HepG2 (cell line): Measurements from ENCODE around the gene RNF213. TPM values are rescaled to one million over a fixed set of nuclear protein-coding genes. Genes with fewer than 3 reads are reported as not detected.

Experiments
- CERS6 ChIP-seq: sonication (generic); formaldehyde crosslinking; IDR thresholded peaks from 2 replicates; pipeline ENCODE4 v1.5.0; 2020; ENCODE audit warnings: missing genetic modification reagents
- CREB1 ChIP-seq, 2 experiments: fragments of 450-650 bp in 1 of 2; IDR thresholded peaks; 2 replicates each; pipeline ENCODE4 v1.6.1; 2016 to 2017; ENCODE audit warnings: control low read depth in 1 of 2, mild to moderate bottlenecking in 1 of 2, missing compliant biosample characterization in 1 of 2, missing genetic modification characterization in 1 of 2
- FIP1L1 ChIP-seq: fragments of 200-400 bp; formaldehyde crosslinking; IDR thresholded peaks from 2 replicates; pipeline ENCODE4 v1.6.1; 2018; ENCODE audit warnings: low read depth, mild to moderate bottlenecking, low read length, moderate library complexity, borderline replicate concordance; ENCODE audit not compliant: insufficient read depth
- FOXK1 ChIP-seq: sonication (generic); formaldehyde crosslinking; IDR thresholded peaks from 2 replicates; pipeline ENCODE4 v1.4.0; 2020; ENCODE audit warnings: low read depth, missing genetic modification reagents, borderline replicate concordance
- HOXD1 ChIP-seq: sonication (generic); formaldehyde crosslinking; IDR thresholded peaks from 2 replicates; pipeline ENCODE4 v1.5.0; 2020; ENCODE audit warnings: missing genetic modification reagents
- KLF15 ChIP-seq: sonication (generic); formaldehyde crosslinking; IDR thresholded peaks from 2 replicates; pipeline ENCODE4 v1.8.1; 2023; ENCODE audit warnings: borderline replicate concordance, mild to moderate bottlenecking, inconsistent platforms, missing genetic modification reagents, mixed read lengths
- MEIS1 ChIP-seq: sonication (generic); formaldehyde crosslinking; IDR thresholded peaks from 2 replicates; pipeline ENCODE4 v1.9.0; 2021; ENCODE audit warnings: mild to moderate bottlenecking, missing genetic modification reagents, moderate library complexity, borderline replicate concordance
- MZF1 ChIP-seq: sonication (generic); formaldehyde crosslinking; IDR thresholded peaks from 2 replicates; pipeline ENCODE4 v1.8.1; 2023; ENCODE audit warnings: mild to moderate bottlenecking, missing genetic modification reagents, borderline replicate concordance
- PHF5A ChIP-seq: IDR thresholded peaks from one replicate; pipeline ENCODE4 v1.6.1; 2018; ENCODE audit warnings: low read depth, missing genetic modification reagents; ENCODE audit not compliant: unreplicated experiment
- PRPF4 ChIP-seq: fragments of 200-400 bp; formaldehyde crosslinking; IDR thresholded peaks from 2 replicates; pipeline ENCODE4 v1.6.1; 2016; ENCODE audit warnings: low read length, low read depth; ENCODE audit not compliant: poor library complexity, severe bottlenecking
- RBM22 ChIP-seq: fragments of 200-400 bp; formaldehyde crosslinking; optimal IDR thresholded peaks from 2 replicates; pipeline ENCODE3; 2017; ENCODE audit warnings: mild to moderate bottlenecking, low read length, moderate library complexity
- RXRA ChIP-seq: sonication (generic); formaldehyde crosslinking; IDR thresholded peaks from 2 replicates; pipeline ENCODE4 v1.5.1; 2020; ENCODE audit warnings: missing genetic modification reagents
- TRIM22 ChIP-seq: fragments of 450-650 bp; IDR thresholded peaks from 2 replicates; pipeline ENCODE4 v1.6.1; 2017
- ZNF354B ChIP-seq: sonication (generic); formaldehyde crosslinking; IDR thresholded peaks from 2 replicates; pipeline ENCODE4 v1.8.0; 2022; ENCODE audit warnings: mild to moderate bottlenecking, missing genetic modification reagents
- ZNF414 ChIP-seq: sonication (generic); formaldehyde crosslinking; IDR thresholded peaks from 2 replicates; pipeline ENCODE4 v1.5.0; 2020; ENCODE audit warnings: missing genetic modification reagents
- ZNF777 ChIP-seq: sonication (generic); formaldehyde crosslinking; IDR thresholded peaks from 2 replicates; pipeline ENCODE4 v1.4.0; 2020; ENCODE audit warnings: missing genetic modification reagents
- ZNF850 ChIP-seq: sonication (generic); formaldehyde crosslinking; conservative IDR thresholded peaks from 2 replicates; pipeline ENCODE4 v1.9.0; 2021; ENCODE audit warnings: mild to moderate bottlenecking, missing genetic modification reagents
- ZXDC ChIP-seq: sonication (generic); formaldehyde crosslinking; IDR thresholded peaks from 2 replicates; pipeline ENCODE4 v1.5.0; 2020; ENCODE audit warnings: mild to moderate bottlenecking, missing genetic modification reagents
- polyA plus RNA-seq, 8 experiments: library from polyadenylated mRNA; depleted of rRNA in 3 of 8; stranded (reverse) in 7 of 8; unstranded in 1 of 8; fragments of >200 nt; fragmentation: Illumina TruSeq in 4 of 8; extraction: Trizol in 4 of 8; gene quantifications; 2 replicates each; pipeline versions ENCODE4 v1.2.1 to v1.2.3, GENCODE V29; 2011 to 2016; ENCODE audit warnings: low read depth in 4 of 8, missing spikeins in 1 of 8, mixed read lengths in 1 of 8; ENCODE audit not compliant: insufficient read depth in 1 of 8
- total RNA-seq, 5 experiments: library from RNA; depleted of rRNA; stranded (reverse); fragments of >200 nt; fragmentation: Illumina TruSeq; extraction: Trizol; gene quantifications; 2 replicates each; pipeline ENCODE4 v1.2.3, GENCODE V29; 2016; ENCODE audit warnings: low read depth in 1 of 5

Gene RNF213
- total and polyA plus RNA-seq, 2 of the 13 experiments (the other 11 are each of a cell fraction or from before 2014, with no cell fraction given): 38.6 to 38.7 TPM

GRCh38 chr17:80426671-80427326 is 166.1 kb downstream of the RNF213 start (continued):
- TF ChIP-seq FIP1L1 (no peak), MEIS1 (CRISPR knock-in tag) (no peak), ZNF354B (CRISPR knock-in tag) (no peak), RXRA (peak; percentile 66; the same call in 1 of the 2 replicates), ZXDC (CRISPR knock-in tag) (no peak), CERS6 (CRISPR knock-in tag) (no peak), ZNF850 (CRISPR knock-in tag) (no peak), RBM22 (no peak), PRPF4 (no peak), CREB1 (IDR thresholded peaks at IDR 0.05) (no peak), CREB1 (CRISPR knock-in tag; IDR thresholded peaks at IDR 0.05) (no peak), ZNF777 (CRISPR knock-in tag) (no peak), HOXD1 (no peak), PHF5A (CRISPR knock-in tag) (no peak), KLF15 (CRISPR knock-in tag) (no peak), FOXK1 (no peak), ZNF414 (0 out of 2 replicates have a peak, but pooled peaks have one; percentile 55), MZF1 (CRISPR knock-in tag) (no peak), TRIM22 (no peak)
